GM19372 (cell line): ENCODE results near the gene TET1.
"Not testable (repeated sequence)": the region's sequence is repeated elsewhere in the genome, so short reads cannot be mapped to it uniquely, and the experiment has no call there.

Source experiments
- ATAC-seq: cut with Tn5 transposase; IDR thresholded peaks from one replicate; pipeline ENCODE4 v1.9.1; 2021; ENCODE audit warnings: mild to moderate bottlenecking, low read depth, moderate library complexity; ENCODE audit not compliant: unreplicated experiment

Gene TET1

GRCh38 chr10:68562661-68563570 lies 2.8 kb downstream of the TET1 start:
- ATAC-seq: no peak

- no peak for ATAC-seq
Observed at GRCh38 chr10:68564712-68565111, 4.6 kb downstream of the TET1 start.

- no peak for ATAC-seq
Observed at GRCh38 chr10:68565658-68566057, 5.5 kb downstream of the TET1 start.

- ATAC-seq: no peak
Observed at GRCh38 chr10:68566351-68566750, 6.2 kb downstream of the TET1 start.

DNA sequence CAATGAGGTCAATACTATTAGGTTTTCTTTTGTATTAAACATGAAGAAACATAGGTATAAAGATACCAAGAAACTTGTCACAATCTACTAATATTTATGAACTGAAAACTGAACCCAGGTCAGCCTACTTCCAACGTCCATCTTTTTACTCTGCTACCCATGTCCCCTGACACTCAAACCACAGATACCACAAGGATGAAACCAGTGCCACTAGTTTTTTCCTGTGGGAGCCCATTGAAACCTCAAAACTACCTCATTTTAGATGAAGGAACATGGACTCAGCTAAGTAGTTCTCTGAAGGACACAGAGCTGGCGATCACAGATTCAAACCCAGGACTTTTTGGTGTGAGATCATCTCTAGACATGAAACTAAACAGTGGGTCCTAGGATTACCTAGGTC lies 6.8 kb downstream of the TET1 start:
- no peak for ATAC-seq

DNA sequence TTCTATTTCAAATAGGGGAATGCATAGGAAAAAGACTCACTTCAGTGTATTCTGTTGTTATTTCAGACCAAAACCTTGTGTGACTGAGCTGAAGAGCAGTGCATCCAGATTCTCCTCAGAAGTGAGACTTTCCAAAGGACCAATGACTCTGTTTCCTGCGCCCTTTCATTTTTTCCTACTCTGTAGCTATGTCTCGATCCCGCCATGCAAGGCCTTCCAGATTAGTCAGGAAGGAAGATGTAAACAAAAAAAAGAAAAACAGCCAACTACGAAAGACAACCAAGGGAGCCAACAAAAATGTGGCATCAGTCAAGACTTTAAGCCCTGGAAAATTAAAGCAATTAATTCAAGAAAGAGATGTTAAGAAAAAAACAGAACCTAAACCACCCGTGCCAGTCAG lies 12.0 kb downstream of the TET1 start:
- ATAC-seq: no peak

DNA sequence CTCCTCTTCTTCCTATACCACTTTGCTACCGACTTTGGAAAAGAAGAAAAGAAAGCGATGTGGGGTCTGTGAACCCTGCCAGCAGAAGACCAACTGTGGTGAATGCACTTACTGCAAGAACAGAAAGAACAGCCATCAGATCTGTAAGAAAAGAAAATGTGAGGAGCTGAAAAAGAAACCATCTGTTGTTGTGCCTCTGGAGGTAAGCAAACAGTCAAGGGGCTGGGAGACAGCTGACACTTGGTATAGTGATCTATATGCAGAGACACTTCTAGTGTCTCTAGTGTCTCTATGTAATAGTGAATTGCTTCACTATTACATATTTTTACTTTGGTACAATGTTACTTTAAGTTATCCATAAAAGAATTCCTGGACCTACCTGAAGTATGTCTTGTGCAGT lies 13.9 kb downstream of the TET1 start:
- no peak for ATAC-seq

DNA sequence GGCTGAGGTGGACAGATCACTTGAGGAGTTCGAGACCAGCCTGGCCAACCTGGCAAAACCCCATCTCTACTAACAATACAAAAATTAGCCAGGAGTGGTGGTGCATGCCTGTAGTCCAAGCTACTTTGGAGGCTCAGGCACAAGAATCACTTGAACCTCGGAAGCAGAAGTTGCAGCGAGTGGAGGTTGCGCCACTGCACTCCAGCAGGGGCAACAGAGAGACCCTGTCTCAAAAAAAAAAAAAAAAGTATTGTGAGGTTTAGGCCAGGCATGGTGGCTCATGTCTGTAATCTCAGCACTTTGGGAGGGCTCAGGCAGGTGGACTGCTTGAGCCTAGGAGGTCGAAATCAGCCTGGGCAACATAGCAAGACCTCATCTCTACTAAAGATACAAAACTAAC lies 16.0 kb downstream of the TET1 start:
- no peak for ATAC-seq

- ATAC-seq: no peak
Observed at GRCh38 chr10:68578974-68579373, 18.8 kb downstream of the TET1 start.

GRCh38 chr10:68584187-68584586 lies 24.1 kb downstream of the TET1 start:
- not testable (repeated sequence) for ATAC-seq

DNA sequence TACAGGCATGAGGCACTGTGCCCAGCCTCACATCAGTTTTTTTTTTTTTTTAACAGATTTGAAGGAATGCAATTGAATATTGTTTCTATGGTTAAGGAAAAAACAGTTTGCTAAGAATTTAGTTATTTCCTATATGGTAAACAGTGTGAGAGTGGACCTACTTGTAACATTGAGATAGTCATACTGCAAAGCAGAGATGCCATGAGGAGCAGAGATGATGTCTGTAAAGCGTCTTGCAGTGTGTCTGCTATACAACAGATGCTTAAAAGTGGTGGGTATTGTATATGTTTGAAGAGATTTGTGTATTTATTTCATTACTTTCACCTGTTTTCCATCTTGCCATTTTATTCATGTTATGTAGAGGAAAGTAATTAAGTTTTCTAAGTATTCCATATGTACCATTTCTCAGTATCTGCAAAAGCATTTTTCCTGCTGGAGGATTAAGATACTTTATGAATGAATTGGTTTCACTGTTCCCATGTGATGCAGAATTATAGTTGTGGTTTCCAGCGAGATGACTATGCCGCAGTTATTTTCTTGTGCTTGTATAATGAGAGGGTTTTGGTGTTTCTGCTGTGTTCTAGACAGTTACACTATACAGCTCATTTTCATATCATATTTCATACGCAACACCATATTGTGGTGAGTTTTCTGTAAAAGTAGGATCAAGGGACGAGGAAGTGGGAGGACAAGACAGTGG lies 26.6 kb downstream of the TET1 start:
- no peak for ATAC-seq

- ATAC-seq: no peak
Observed at GRCh38 chr10:68594405-68594804, 34.3 kb downstream of the TET1 start.

- no peak for ATAC-seq
Observed at GRCh38 chr10:68595513-68595912, 35.4 kb downstream of the TET1 start.

- no peak for ATAC-seq
Observed at GRCh38 chr10:68597407-68597806, 37.3 kb downstream of the TET1 start.

DNA sequence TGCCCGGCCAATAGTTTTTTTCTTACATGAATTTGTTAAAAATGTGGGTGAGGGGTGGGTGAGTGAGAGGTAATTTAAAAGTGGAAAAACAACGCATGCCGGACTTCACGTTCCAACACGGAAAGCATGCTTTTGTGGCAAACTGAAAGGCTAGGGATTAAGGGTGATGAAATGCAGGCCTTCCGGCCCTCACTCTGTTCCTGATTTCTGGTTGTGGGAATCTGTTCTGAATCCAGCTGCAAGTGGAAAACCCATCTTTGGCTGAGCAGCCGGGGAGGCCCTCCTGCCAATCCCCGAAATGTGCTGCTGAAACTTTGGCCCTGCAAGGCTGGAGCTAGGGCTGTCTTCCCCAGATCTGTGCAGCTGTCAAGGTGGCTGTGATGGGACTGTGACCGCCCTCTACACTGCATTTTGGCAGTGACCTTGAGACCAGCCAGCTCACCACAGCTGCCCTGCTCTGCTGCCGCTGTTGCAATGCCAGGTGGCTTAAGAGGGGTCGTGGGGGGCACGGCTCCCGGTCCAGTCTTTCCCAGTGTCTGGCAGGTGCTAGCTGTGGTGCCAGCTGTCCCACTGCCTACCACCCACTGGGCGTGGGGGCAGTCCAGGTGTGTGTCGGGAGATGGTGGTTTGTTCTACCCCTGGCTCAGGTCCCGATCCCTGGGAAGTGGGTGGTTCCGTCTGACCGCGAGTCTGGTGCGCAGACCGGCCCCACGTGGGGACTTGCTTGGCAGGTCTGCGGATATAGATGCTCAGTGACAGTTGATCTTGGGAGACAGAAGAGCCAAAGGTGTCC lies 39.0 kb downstream of the TET1 start:
- ATAC-seq: no peak

DNA sequence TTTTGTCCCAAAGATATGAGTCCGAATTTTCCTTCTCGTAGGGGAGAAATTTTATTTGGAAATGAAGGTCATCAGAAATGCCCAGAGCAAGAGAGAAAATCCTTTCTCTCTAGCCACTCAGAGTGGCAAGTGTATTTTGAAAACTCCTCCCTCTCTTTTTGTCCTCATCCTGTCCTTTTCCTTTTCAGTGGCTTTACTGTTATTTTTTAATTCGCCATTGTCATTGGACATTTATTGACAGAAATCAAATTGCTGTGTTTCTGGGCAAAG lies 39.6 kb downstream of the TET1 start:
- no peak for ATAC-seq

- peak; percentile 80 for ATAC-seq
Observed at GRCh38 chr10:68600041-68600778, 40.1 kb downstream of the TET1 start.

GRCh38 chr10:68601501-68602265 lies 41.5 kb downstream of the TET1 start:
- ATAC-seq: no peak

DNA sequence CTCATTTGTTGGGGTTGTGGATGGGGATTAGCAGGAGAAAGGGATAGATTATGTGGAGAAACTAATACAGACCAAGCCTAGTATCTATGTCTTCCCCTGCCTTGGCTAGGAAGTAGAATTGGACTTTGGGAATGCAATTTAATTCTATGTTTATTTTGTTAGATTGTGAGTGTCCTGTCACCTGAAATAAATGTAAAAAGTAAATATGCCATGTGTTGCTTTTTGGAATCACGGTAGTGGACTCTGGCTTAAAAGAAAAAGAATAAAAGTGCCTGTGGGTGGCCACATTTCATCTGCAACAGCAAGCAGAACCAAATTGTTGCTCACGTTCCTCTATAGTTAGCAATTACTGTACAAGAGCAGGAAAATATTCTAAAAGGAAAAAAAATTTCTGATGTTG lies 42.3 kb downstream of the TET1 start:
- ATAC-seq: no peak

DNA sequence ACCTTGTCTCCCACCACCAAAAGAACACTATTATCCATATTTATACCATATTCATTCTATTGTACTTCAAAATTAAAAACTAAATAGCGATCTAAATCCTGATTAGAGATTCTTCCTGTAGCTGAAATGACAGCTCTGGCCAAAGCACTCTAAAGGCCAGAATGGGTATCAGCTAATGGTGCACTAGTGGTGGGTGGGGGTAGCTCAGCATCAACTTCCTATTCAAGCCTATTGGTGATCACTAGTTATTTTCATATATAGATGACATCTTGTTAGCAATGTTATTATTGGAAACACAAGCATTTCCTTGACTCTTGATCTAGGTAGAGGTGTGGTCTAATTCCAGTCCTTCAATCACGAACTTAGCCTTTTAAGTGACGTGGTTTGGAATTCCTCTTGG lies 43.6 kb downstream of the TET1 start:
- no peak for ATAC-seq
